ENCODE data around the gene ISYNA1. TPM values are rescaled to one million over a fixed set of nuclear protein-coding genes. Genes with fewer than 3 reads are reported as not detected.

ISYNA1 gene
- total and polyA plus RNA-seq, 12 donors = 12.6 to 137 (median 20.5) TPM

DNA sequence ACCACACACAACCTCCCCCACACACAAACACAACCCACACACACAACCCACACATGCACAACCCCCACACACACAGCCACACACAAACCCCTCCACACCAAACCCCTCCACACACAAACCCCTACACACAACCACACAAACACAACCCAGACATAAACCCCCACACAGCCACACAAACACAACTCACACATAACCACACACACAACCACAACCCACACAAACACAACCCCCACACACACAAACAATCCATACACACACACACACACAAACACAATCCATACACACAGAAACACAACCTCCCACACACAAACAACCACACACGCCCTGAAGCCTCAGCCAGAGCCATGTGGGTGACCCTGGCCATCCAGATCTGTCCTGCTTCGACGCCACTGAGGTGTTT, 30.0 kb upstream of the ISYNA1 start:
- WGBS, 2 donors = 86 to 93% methylated on average over 3 of the region's 3 CpGs
- TF ChIP-seq, protein P1, sequence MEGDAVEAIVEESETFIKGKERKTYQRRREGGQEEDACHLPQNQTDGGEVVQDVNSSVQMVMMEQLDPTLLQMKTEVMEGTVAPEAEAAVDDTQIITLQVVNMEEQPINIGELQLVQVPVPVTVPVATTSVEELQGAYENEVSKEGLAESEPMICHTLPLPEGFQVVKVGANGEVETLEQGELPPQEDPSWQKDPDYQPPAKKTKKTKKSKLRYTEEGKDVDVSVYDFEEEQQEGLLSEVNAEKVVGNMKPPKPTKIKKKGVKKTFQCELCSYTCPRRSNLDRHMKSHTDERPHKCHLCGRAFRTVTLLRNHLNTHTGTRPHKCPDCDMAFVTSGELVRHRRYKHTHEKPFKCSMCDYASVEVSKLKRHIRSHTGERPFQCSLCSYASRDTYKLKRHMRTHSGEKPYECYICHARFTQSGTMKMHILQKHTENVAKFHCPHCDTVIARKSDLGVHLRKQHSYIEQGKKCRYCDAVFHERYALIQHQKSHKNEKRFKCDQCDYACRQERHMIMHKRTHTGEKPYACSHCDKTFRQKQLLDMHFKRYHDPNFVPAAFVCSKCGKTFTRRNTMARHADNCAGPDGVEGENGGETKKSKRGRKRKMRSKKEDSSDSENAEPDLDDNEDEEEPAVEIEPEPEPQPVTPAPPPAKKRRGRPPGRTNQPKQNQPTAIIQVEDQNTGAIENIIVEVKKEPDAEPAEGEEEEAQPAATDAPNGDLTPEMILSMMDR (IDR thresholded peaks at IDR 0.05) = no peak
- intact Hi-C loops (cut with DNase I) = loop anchor here in 9 of 10 donors (5.0 to 10.0 kb wide), 11 partner anchors 34 to 447 kb away; partner anchors contain the start of genes UBA52 (in 4 of the 9), ELL (in 2 of the 9), COPE (in 1 of the 9) and DDX49 (in 1 of the 9)
- H3K36me3 ChIP-seq = peaks cover 0 to 58% (median 0%) of the 10 kb centered on the region in 9 donors
- peaks cover 41 to 77% (median 62%) of the 10 kb centered on the region in 9 donors for H3K4me1 ChIP-seq
- DNase-seq = no peak
- H3K27ac ChIP-seq = peak overlapping the region in 1 of 10 donors; percentile 33
- no peak overlapping the region for H3K4me3 ChIP-seq
- no peak for ATAC-seq
- no peaks in the 10 kb centered on the region for H3K27me3 ChIP-seq
- no peaks in the 10 kb centered on the region for H3K9me3 ChIP-seq

DNA sequence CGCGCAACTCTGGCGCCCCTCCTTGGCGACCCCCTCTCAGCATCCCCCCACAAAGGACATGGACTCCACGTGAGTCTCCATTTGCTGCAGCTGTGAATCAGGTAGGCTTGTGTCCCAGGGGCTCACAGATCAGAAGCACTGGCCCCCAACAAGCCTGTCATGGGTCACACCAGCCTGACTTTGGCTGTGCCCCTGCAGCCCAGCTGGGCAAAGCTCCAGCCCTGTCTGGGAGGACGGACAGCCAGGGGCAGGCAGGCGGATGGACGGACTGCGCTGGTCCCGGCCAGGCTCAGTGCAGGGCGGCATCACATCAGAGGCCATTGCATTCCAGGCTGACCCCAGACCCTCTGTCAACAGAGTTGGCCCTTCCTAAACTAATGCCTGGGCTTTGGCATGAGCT, 28.4 kb upstream of the ISYNA1 start:
- 80 to 90% methylated on average over 11 of the region's 11 CpGs for WGBS, 2 donors
- Histone ChIP-seq H3K36me3 (peaks cover 0 to 53% (median 0%) of the 10 kb centered on the region in 9 donors), H3K27me3 (no peaks in the 10 kb centered on the region), H3K4me1 (peaks cover 41 to 82% (median 71%) of the 10 kb centered on the region in 9 donors), H3K4me3 (no peak overlapping the region), H3K9me3 (no peaks in the 10 kb centered on the region), H3K27ac (peak overlapping the region in 8 of 10 donors; percentile 44 to 94 (median 83))
- ATAC-seq (no peak), DNase-seq (no peak)
- TF ChIP-seq, protein P1 (IDR thresholded peaks at IDR 0.05) = no peak
- intact Hi-C loops (cut with DNase I) = loop anchor here in 9 of 10 donors (5.0 to 10.0 kb wide), 11 partner anchors 36 to 448 kb away; partner anchors contain the start of genes UBA52 (in 4 of the 9), ELL (in 2 of the 9), COPE (in 1 of the 9) and DDX49 (in 1 of the 9)

DNA sequence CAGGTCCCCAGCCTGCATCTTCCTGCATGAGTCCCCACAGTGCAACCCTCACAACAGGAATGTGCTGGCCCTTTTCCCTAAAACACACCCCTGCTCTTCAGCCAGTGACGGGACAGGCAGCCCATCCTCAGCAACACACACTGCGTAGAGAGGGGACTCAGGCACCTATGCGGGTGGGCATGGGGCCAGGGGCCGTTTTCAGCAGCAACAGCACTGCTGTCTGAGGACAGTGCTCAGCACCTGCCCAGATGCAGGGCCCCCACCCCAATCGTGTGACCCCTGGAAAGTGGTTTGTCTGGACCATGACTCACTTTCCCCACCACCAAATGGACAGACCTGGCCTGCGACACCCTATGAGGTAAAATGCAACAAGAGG, 28.0 kb upstream of the ISYNA1 start:
- Histone ChIP-seq H3K27ac (peak overlapping the region in 7 of 10 donors; percentile 76 to 94 (median 84)), H3K9me3 (no peaks in the 10 kb centered on the region), H3K36me3 (peaks cover 0 to 53% (median 0%) of the 10 kb centered on the region in 9 donors), H3K4me3 (no peak overlapping the region), H3K27me3 (no peaks in the 10 kb centered on the region), H3K4me1 (peaks cover 41 to 86% (median 75%) of the 10 kb centered on the region in 9 donors)
- intact Hi-C loops (cut with DNase I) = loop anchor here in 9 of 10 donors (5.0 to 10.0 kb wide), 11 partner anchors 36 to 449 kb away; partner anchors contain the start of genes UBA52 (in 4 of the 9), ELL (in 2 of the 9), COPE (in 1 of the 9) and DDX49 (in 1 of the 9)
- WGBS, 2 donors = 84 to 85% methylated on average over 6 of the region's 6 CpGs
- ATAC-seq (no peak), DNase-seq (no peak)
- TF ChIP-seq, protein P1 (IDR thresholded peaks at IDR 0.05) = no peak

DNA sequence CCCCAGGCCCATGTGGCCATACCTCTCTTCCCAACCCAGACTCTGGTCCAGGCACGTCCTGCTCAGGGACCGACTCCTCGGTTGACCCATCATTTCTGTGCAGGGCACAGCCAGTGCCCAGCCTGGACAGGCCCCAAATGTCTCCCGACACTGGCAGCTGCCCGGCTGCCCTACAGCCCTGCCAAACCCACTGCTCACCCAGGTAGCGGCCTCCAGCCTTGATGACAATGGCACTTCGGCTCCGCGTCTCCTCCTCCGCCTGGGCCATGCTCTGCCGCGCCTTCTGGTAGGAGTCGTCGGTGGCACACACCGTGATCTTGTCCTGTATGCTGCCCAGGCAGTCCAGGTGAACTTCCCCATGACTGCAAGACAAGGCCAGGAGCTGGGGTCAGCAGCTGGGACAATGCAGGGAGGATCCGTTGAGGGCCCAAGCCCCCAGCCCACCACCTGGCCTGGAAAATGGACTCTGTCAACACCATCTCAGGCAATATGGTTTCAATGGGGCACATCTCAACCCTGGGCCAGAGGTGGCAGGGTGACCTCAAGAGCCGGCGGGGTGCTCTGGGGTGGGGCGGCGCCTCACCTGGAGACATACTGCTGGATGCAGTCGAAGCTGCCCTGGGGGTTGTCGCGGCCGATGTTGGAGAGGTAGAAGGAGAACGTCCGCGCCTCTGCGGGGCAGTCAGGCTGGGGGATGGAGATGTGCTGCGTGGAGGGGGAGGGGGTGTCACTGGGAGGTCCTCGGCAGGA, 27.5 kb upstream of the ISYNA1 start:
- WGBS, 2 donors = 84 to 86% methylated on average over 29 to 30 of the region's 30 CpGs
- intact Hi-C loops (cut with DNase I) = loop anchor here in 9 of 10 donors (5.0 to 10.0 kb wide), 11 partner anchors 37 to 449 kb away; partner anchors contain the start of genes UBA52 (in 4 of the 9), ELL (in 2 of the 9), COPE (in 1 of the 9) and DDX49 (in 1 of the 9)
- no peaks in the 10 kb centered on the region for H3K27me3 ChIP-seq
- no peaks in the 10 kb centered on the region for H3K9me3 ChIP-seq
- ATAC-seq (no peak), DNase-seq (no peak)
- H3K27ac ChIP-seq = peak overlapping the region; percentile 63 to 94 (median 81)
- TF ChIP-seq, protein P1 (IDR thresholded peaks at IDR 0.05) = no peak
- peaks cover 46 to 88% (median 76%) of the 10 kb centered on the region in 9 donors for H3K4me1 ChIP-seq
- no peak overlapping the region for H3K4me3 ChIP-seq
- H3K36me3 ChIP-seq = peaks cover 0 to 53% (median 0%) of the 10 kb centered on the region in 9 donors
